ENCODE results near the gene HPCA. TPM values are rescaled to one million over a fixed set of nuclear protein-coding genes. Genes with fewer than 3 reads are reported as not detected.

Gene HPCA
- total RNA-seq, 1 donor from 2014 or later, result not detected

- Mint-ChIP-seq H3K9me3 (ENCODE audit: unreplicated experiment) (no peaks in the 10 kb centered on the region), H3K36me3 (ENCODE audit: unreplicated experiment) (peaks cover 20% of the 10 kb centered on the region), H3K27ac (ENCODE audit: unreplicated experiment) (peak overlapping the region; percentile 6), H3K4me1 (ENCODE audit: unreplicated experiment) (peaks cover 8% of the 10 kb centered on the region), H3K4me3 (ENCODE audit: unreplicated experiment) (no peak overlapping the region), H3K27me3 (ENCODE audit: unreplicated experiment) (no peaks in the 10 kb centered on the region)
- DNase-seq (ENCODE audit: extremely low spot score, unreplicated experiment), result no peak
- TF ChIP-seq CTCF (IDR thresholded peaks at IDR 0.05), result peak; percentile 22
Observed at GRCh38 chr1:32933742-32934322, 47.5 kb downstream of the HPCA start.

- Mint-ChIP-seq H3K27ac (ENCODE audit: unreplicated experiment) (peak overlapping the region; percentile 6), H3K27me3 (ENCODE audit: unreplicated experiment) (no peaks in the 10 kb centered on the region), H3K36me3 (ENCODE audit: unreplicated experiment) (peaks cover 22% of the 10 kb centered on the region), H3K4me1 (ENCODE audit: unreplicated experiment) (peaks cover 8% of the 10 kb centered on the region), H3K9me3 (ENCODE audit: unreplicated experiment) (no peaks in the 10 kb centered on the region), H3K4me3 (ENCODE audit: unreplicated experiment) (no peak overlapping the region)
- TF ChIP-seq CTCF (IDR thresholded peaks at IDR 0.05), result no peak
- DNase-seq (ENCODE audit: extremely low spot score, unreplicated experiment), result no peak
Observed at GRCh38 chr1:32934535-32934934, 48.2 kb downstream of the HPCA start.

GRCh38 chr1:32937061-32937460 is 50.8 kb downstream of the HPCA start:
- Mint-ChIP-seq H3K4me1 (ENCODE audit: unreplicated experiment) (peaks cover 11% of the 10 kb centered on the region), H3K36me3 (ENCODE audit: unreplicated experiment) (peaks cover 27% of the 10 kb centered on the region), H3K27me3 (ENCODE audit: unreplicated experiment) (no peaks in the 10 kb centered on the region), H3K9me3 (ENCODE audit: unreplicated experiment) (no peaks in the 10 kb centered on the region), H3K27ac (ENCODE audit: unreplicated experiment) (no peak overlapping the region), H3K4me3 (ENCODE audit: unreplicated experiment) (no peak overlapping the region)
- TF ChIP-seq CTCF (IDR thresholded peaks at IDR 0.05), result no peak
- DNase-seq (ENCODE audit: extremely low spot score, unreplicated experiment), result no peak

- no peak overlapping the region for H3K27ac Mint-ChIP-seq (ENCODE audit: unreplicated experiment)
- TF ChIP-seq CTCF (IDR thresholded peaks at IDR 0.05), result no peak
- no peak for DNase-seq (ENCODE audit: extremely low spot score, unreplicated experiment)
- no peaks in the 10 kb centered on the region for H3K27me3 Mint-ChIP-seq (ENCODE audit: unreplicated experiment)
- no peak overlapping the region for H3K4me3 Mint-ChIP-seq (ENCODE audit: unreplicated experiment)
- H3K4me1 Mint-ChIP-seq (ENCODE audit: unreplicated experiment), result peaks cover 3% of the 10 kb centered on the region
- no peaks in the 10 kb centered on the region for H3K9me3 Mint-ChIP-seq (ENCODE audit: unreplicated experiment)
- peaks cover 45% of the 10 kb centered on the region for H3K36me3 Mint-ChIP-seq (ENCODE audit: unreplicated experiment)
Observed at GRCh38 chr1:32939655-32940371, 53.5 kb downstream of the HPCA start.

GRCh38 chr1:32944180-32944579 is 57.9 kb downstream of the HPCA start:
- H3K27me3 Mint-ChIP-seq (ENCODE audit: unreplicated experiment), result no peaks in the 10 kb centered on the region
- H3K36me3 Mint-ChIP-seq (ENCODE audit: unreplicated experiment), result peaks cover 41% of the 10 kb centered on the region
- no peak overlapping the region for H3K27ac Mint-ChIP-seq (ENCODE audit: unreplicated experiment)
- H3K4me3 Mint-ChIP-seq (ENCODE audit: unreplicated experiment), result no peak overlapping the region
- H3K4me1 Mint-ChIP-seq (ENCODE audit: unreplicated experiment), result peaks cover 25% of the 10 kb centered on the region
- no peak for TF ChIP-seq CTCF (IDR thresholded peaks at IDR 0.05)
- no peaks in the 10 kb centered on the region for H3K9me3 Mint-ChIP-seq (ENCODE audit: unreplicated experiment)
- DNase-seq (ENCODE audit: extremely low spot score, unreplicated experiment), result no peak
